GM19463 (cell line): ENCODE data around the gene PTN.

Experiments used
- ATAC-seq: cut with Tn5 transposase; IDR thresholded peaks from one replicate; pipeline ENCODE4 v1.9.1; 2021; ENCODE audit warnings: mild to moderate bottlenecking, moderate library complexity; ENCODE audit not compliant: unreplicated experiment

The PTN gene

GRCh38 chr7:137343281-137343841 is at the start of gene PTN:
PTN (minus strand) TSS chr7:137343733; CDS start chr7:137254973, 88,760 bp downstream.
- ATAC-seq: no peak

- ATAC-seq: no peak
Observed at GRCh38 chr7:137390076-137390475, 46.5 kb upstream of the PTN start.

GRCh38 chr7:137388916-137389315 is 45.4 kb upstream of the PTN start:
- no peak for ATAC-seq

GRCh38 chr7:137386966-137387365 is 43.4 kb upstream of the PTN start:
- ATAC-seq: no peak

- no peak for ATAC-seq
Observed at GRCh38 chr7:137381045-137381444, 37.5 kb upstream of the PTN start.

GRCh38 chr7:137373507-137373906 is 30.0 kb upstream of the PTN start:
- no peak for ATAC-seq

GRCh38 chr7:137371616-137372015 is 28.1 kb upstream of the PTN start:
- ATAC-seq: no peak

- no peak for ATAC-seq
Observed at GRCh38 chr7:137366995-137367394, 23.5 kb upstream of the PTN start.

GRCh38 chr7:137363683-137364082 is 20.1 kb upstream of the PTN start:
- no peak for ATAC-seq

- no peak for ATAC-seq
Observed at GRCh38 chr7:137360087-137360679, 16.6 kb upstream of the PTN start.

- no peak for ATAC-seq
Observed at GRCh38 chr7:137354961-137355360, 11.4 kb upstream of the PTN start.

- ATAC-seq: no peak
Observed at GRCh38 chr7:137354396-137354795, 10.9 kb upstream of the PTN start.

- ATAC-seq: no peak
Observed at GRCh38 chr7:137351941-137352340, 8.4 kb upstream of the PTN start.

- no peak for ATAC-seq
Observed at GRCh38 chr7:137345799-137346449, 2.4 kb upstream of the PTN start.

- no peak for ATAC-seq
Observed at GRCh38 chr7:137342828-137343261, 688 bp downstream of the PTN start.

GRCh38 chr7:137342265-137342664 is 1.3 kb downstream of the PTN start:
- no peak for ATAC-seq

GRCh38 chr7:137337902-137338301 is 5.6 kb downstream of the PTN start:
- ATAC-seq: no peak

- ATAC-seq: no peak
Observed at GRCh38 chr7:137335814-137336213, 7.7 kb downstream of the PTN start.

GRCh38 chr7:137331378-137331777 is 12.2 kb downstream of the PTN start:
- ATAC-seq: no peak

- no peak for ATAC-seq
Observed at GRCh38 chr7:137329411-137329810, 14.1 kb downstream of the PTN start.

- ATAC-seq: no peak
Observed at GRCh38 chr7:137328373-137329120, 15.0 kb downstream of the PTN start.

GRCh38 chr7:137325927-137326326 is 17.6 kb downstream of the PTN start:
- ATAC-seq: no peak
